HEK293 (cell line): ENCODE data around the gene NDST3.

ENCODE experiments used
- CTCF ChIA-PET: fragments of 350-600 bp; formaldehyde crosslinking; extraction: SDS; loops from one replicate; lab custom pipeline; 2021; ENCODE audit warnings: antibody characterized with exemption; lab: Yijun Ruan, JAX
- POLR2A ChIA-PET: fragments of 300-600 bp; formaldehyde crosslinking; extraction: SDS; loops from one replicate; lab custom pipeline; 2020; ENCODE audit warnings: antibody characterized with exemption, inconsistent platforms; lab: Yijun Ruan, JAX
- H3K27ac ChIP-seq: fragments of 200-500 bp; sonication (Bioruptor generic); 2 replicates; pipeline ENCODE4 v1.5.1; 2014; ENCODE audit warnings: low read depth, low read length, control low read depth, inconsistent platforms; ENCODE audit errors: extremely low read depth
- H3K36me3 ChIP-seq, 2 experiments: fragments of 200-500 bp in 1 of 2; sonication (Bioruptor generic) in 1 of 2; 1 replicate in 1 of 2; 2 replicates in 1 of 2; pipeline ENCODE4 v1.5.1; 2014 to 2017; ENCODE audit warnings: inconsistent platforms in 2 of 2, low read length in 2 of 2; ENCODE audit not compliant: control insufficient read depth in 2 of 2, insufficient read depth in 1 of 2
- H3K4me1 ChIP-seq: fragments of 200-500 bp; sonication (Bioruptor generic); 2 replicates; pipeline ENCODE4 v1.5.1; 2014; ENCODE audit warnings: mild to moderate bottlenecking, low read length, inconsistent platforms; ENCODE audit not compliant: control insufficient read depth, insufficient read depth
- H3K4me3 ChIP-seq: 2 replicates; pipeline ENCODE4 v1.5.1; 2011; ENCODE audit warnings: low read depth, mild to moderate bottlenecking, control low read depth, low read length, moderate library complexity
- H3K9me3 ChIP-seq: fragments of 200-500 bp; sonication (Bioruptor generic); 2 replicates; pipeline ENCODE4 v1.5.1; 2014; ENCODE audit warnings: low read depth, low read length, inconsistent platforms; ENCODE audit not compliant: control insufficient read depth, insufficient read depth
- KLF16 ChIP-seq: fragments of 450-650 bp; formaldehyde crosslinking; IDR thresholded peaks from 2 replicates; pipeline ENCODE4 v1.5.1; 2017; ENCODE audit warnings: missing biosample characterization, missing genetic modification characterization
- KLF9 ChIP-seq: fragments of 450-650 bp; formaldehyde crosslinking; IDR thresholded peaks from 2 replicates; pipeline ENCODE4 v1.5.1; 2016; ENCODE audit warnings: missing biosample characterization, missing genetic modification characterization, low read depth
- ZBTB20 ChIP-seq: fragments of 450-650 bp; formaldehyde crosslinking; IDR thresholded peaks from 2 replicates; pipeline ENCODE4 v1.5.1; 2016; ENCODE audit warnings: missing biosample characterization, missing genetic modification characterization
- ZBTB44 ChIP-seq: fragments of 450-650 bp; IDR thresholded peaks from 2 replicates; pipeline ENCODE4 v1.5.1; 2018; ENCODE audit warnings: missing biosample characterization, mild to moderate bottlenecking, missing genetic modification characterization
- ZNF155 ChIP-seq: fragments of 450-650 bp; formaldehyde crosslinking; IDR thresholded peaks from 2 replicates; pipeline ENCODE4 v1.5.1; 2016; ENCODE audit warnings: missing biosample characterization, missing genetic modification characterization
- ZNF18 ChIP-seq: fragments of 450-650 bp; formaldehyde crosslinking; IDR thresholded peaks from 2 replicates; pipeline ENCODE4 v1.5.1; 2016; ENCODE audit warnings: missing biosample characterization, missing genetic modification characterization
- ZNF24 ChIP-seq: fragments of 450-650 bp; formaldehyde crosslinking; IDR thresholded peaks from 2 replicates; pipeline ENCODE4 v1.5.1; 2016; ENCODE audit warnings: missing biosample characterization, missing genetic modification characterization
- ZNF341 ChIP-seq: fragments of 450-650 bp; formaldehyde crosslinking; IDR thresholded peaks from 2 replicates; pipeline ENCODE4; 2016; ENCODE audit warnings: low read depth, missing biosample characterization, missing genetic modification characterization
- ZNF518A ChIP-seq: fragments of 450-650 bp; formaldehyde crosslinking; conservative IDR thresholded peaks from 2 replicates; pipeline ENCODE4 v1.5.1; 2016; ENCODE audit warnings: low read depth, missing biosample characterization, missing genetic modification characterization
- ZNF548 ChIP-seq: fragments of 450-650 bp; formaldehyde crosslinking; IDR thresholded peaks from 2 replicates; pipeline ENCODE4 v1.5.1; 2016; ENCODE audit warnings: missing biosample characterization, missing genetic modification characterization
- ZNF571 ChIP-seq: fragments of 450-650 bp; formaldehyde crosslinking; IDR thresholded peaks from 2 replicates; pipeline ENCODE4 v1.5.0; 2017; ENCODE audit warnings: missing biosample characterization, missing genetic modification characterization
- ZNF645 ChIP-seq: fragments of 450-650 bp; formaldehyde crosslinking; IDR thresholded peaks from 2 replicates; pipeline ENCODE4; 2016; ENCODE audit warnings: missing biosample characterization, missing genetic modification characterization
- ZNF677 ChIP-seq: fragments of 450-650 bp; IDR thresholded peaks from 2 replicates; pipeline ENCODE4 v1.5.0; 2018; ENCODE audit warnings: missing biosample characterization, mild to moderate bottlenecking, missing genetic modification characterization, moderate library complexity
- ZNF777 ChIP-seq: fragments of 450-650 bp; formaldehyde crosslinking; IDR thresholded peaks from 2 replicates; pipeline ENCODE4 v1.5.1; 2017; ENCODE audit warnings: missing biosample characterization, missing genetic modification characterization, borderline replicate concordance
- ZNF837 ChIP-seq: fragments of 450-650 bp; formaldehyde crosslinking; IDR thresholded peaks from 2 replicates; pipeline ENCODE4 v1.5.1; 2016; ENCODE audit warnings: missing biosample characterization, missing genetic modification characterization
- TF ChIP-seq, protein P1 (sequence below): fragments of 450-650 bp; formaldehyde crosslinking; IDR thresholded peaks from 2 replicates; pipeline ENCODE4 v1.5.1; 2016; ENCODE audit warnings: missing biosample characterization, missing genetic modification characterization
- TF ChIP-seq, protein P2 (sequence below): fragments of 450-650 bp; formaldehyde crosslinking; IDR thresholded peaks from 2 replicates; pipeline ENCODE4 v1.5.1; 2016; ENCODE audit warnings: missing biosample characterization, missing genetic modification characterization

Gene NDST3

GRCh38 chr4:118225511-118225910, 191.2 kb downstream of the NDST3 start (continued):
- TF ChIP-seq ZNF18 (tag by site-specific recombination), result no peak
- no peak for TF ChIP-seq ZNF777
- no peak for TF ChIP-seq ZNF155 (tag by site-specific recombination)
- no peak for TF ChIP-seq ZBTB20 (tag by site-specific recombination)

DNA sequence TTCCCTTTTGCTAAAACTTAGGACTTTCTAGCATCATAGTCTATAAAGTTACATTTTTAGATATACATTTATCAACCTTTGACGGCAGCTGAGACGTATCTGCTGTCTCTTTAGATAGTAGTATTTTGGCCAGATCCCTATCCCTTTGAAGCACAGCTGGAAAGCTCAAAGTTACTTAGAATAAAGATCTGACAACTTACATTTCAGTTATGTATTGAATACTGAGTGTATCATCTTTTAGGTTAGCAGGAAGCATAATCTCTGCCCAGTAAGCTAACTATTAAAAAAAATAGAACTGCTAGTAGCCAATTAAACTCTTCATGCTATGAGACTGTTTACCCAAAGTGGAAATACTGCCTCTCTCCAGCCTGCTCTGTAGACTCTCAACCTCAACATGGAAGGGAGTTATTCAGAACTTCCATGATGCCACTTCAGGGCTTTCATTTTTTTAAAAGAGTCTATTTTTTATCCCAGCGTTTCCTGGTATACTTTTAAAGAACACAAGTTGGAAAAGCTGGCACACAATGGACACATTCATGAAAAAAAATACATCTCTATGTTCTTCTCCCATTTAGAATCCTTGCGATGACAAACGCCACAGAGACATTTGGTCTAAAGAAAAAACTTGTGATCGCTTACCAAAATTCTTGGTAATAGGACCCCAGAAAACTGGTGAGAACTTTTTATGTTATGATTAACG, 192.2 kb downstream of the NDST3 start:
- TF ChIP-seq ZNF837, result no peak
- TF ChIP-seq KLF9 (tag by site-specific recombination), result no peak
- TF ChIP-seq ZNF645, result no peak
- CTCF ChIA-PET, result no interaction called here
- Histone ChIP-seq H3K4me1 (no peaks in the 10 kb centered on the region), H3K36me3 (no peaks in the 10 kb centered on the region), H3K27ac (no peak overlapping the region), H3K4me3 (no peak overlapping the region), H3K9me3 (no peaks in the 10 kb centered on the region)
- POLR2A ChIA-PET, result no interaction called here

DNA sequence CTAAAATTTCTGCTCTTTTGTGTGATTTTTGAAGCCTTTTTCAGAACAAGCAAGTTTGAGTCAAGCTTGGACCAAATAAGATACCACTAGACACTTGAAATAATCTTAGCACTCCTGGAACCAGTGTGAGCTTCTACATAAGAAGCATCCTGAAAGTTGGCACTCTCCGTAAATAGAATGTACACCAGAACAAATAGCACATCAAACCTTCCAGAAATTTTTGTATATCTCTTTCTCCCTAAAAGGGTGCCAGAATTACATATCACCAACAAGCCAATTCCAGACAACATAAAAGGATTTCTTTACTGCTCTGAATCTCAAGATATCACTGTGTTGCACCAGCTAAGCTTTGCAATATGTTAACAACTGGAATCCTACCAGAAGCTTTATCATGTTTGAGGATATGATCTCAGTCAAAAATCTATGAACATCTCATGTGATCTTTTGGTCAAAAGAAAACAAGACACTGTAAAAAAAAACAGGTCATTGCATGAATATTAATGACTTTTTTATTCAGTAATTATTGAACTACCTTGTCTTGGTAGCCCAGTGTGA, 201.4 kb downstream of the NDST3 start:
- H3K27ac ChIP-seq, result no peak overlapping the region
- POLR2A ChIA-PET, result no interaction called here
- TF ChIP-seq ZBTB44 (tag by site-specific recombination), result no peak
- TF ChIP-seq ZNF777, result no peak
- no peak for TF ChIP-seq ZNF571 (tag by site-specific recombination)
- TF ChIP-seq ZNF677, result no peak
- no peak for TF ChIP-seq ZNF24 (tag by site-specific recombination)
- no peak for TF ChIP-seq KLF16
- H3K9me3 ChIP-seq, result no peaks in the 10 kb centered on the region
- H3K36me3 ChIP-seq, result no peaks in the 10 kb centered on the region
- CTCF ChIA-PET, result no interaction called here
- H3K4me1 ChIP-seq, result no peaks in the 10 kb centered on the region
- no peak overlapping the region for H3K4me3 ChIP-seq

- Histone ChIP-seq H3K27ac (no peak overlapping the region), H3K9me3 (no peaks in the 10 kb centered on the region), H3K4me1 (no peaks in the 10 kb centered on the region), H3K4me3 (no peak overlapping the region), H3K36me3 (no peaks in the 10 kb centered on the region)
- POLR2A ChIA-PET, result no interaction called here
- CTCF ChIA-PET, result interaction anchor here (1.0 kb wide), 1 partner anchor 9 kb away, joined by 3 read pairs; no protein-coding TSS in a partner anchor
- TF ChIP-seq ZNF24 (tag by site-specific recombination) (no peak), ZNF341 (tag by site-specific recombination) (no peak), ZBTB20 (tag by site-specific recombination) (no peak), ZNF548 (tag by site-specific recombination) (no peak), ZNF518A (tag by site-specific recombination) (no peak)
- TF ChIP-seq, protein P1, sequence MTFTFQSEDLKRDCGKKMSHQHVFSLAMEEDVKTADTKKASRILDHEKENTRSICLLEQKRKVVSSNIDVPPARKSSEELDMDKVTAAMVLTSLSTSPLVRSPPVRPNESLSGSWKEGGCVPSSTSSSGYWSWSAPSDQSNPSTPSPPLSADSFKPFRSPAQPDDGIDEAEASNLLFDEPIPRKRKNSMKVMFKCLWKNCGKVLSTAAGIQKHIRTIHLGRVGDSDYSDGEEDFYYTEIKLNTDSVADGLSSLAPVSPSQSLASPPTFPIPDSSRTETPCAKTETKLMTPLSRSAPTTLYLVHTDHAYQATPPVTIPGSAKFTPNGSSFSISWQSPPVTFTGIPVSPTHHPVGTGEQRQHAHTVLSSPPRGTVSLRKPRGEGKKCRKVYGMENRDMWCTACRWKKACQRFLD (tag by site-specific recombination), result no peak
- TF ChIP-seq, protein P2, sequence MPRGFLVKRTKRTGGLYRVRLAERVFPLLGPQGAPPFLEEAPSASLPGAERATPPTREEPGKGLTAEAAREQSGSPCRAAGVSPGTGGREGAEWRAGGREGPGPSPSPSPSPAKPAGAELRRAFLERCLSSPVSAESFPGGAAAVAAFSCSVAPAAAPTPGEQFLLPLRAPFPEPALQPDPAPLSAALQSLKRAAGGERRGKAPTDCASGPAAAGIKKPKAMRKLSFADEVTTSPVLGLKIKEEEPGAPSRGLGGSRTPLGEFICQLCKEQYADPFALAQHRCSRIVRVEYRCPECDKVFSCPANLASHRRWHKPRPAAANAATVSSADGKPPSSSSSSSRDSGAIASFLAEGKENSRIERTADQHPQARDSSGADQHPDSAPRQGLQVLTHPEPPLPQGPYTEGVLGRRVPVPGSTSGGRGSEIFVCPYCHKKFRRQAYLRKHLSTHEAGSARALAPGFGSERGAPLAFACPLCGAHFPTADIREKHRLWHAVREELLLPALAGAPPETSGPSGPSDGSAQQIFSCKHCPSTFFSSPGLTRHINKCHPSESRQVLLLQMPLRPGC, result no peak
Observed at GRCh38 chr4:118237531-118237930, 203.2 kb downstream of the NDST3 start.
